Fibroblast of skin of scalp (primary cell): ENCODE data around the gene FREM3.
A peak's percentile ranks its signal among the peaks of the same experiment; 100 is the strongest.

Source experiments
- DNase-seq: peaks from one replicate; pipeline ENCODE4 v3.0.0-alpha.2; 2013

FREM3 gene

GRCh38 chr4:143667461-143667860 lies 33.0 kb downstream of the FREM3 start:
- DNase-seq, result peak; percentile 38

- no peak for DNase-seq
Measured at GRCh38 chr4:143658336-143658735, 42.1 kb downstream of the FREM3 start.

- no peak for DNase-seq
Measured at GRCh38 chr4:143654571-143654970, 45.9 kb downstream of the FREM3 start.

- DNase-seq, result peak; percentile 8
Measured at GRCh38 chr4:143653031-143653430, 47.4 kb downstream of the FREM3 start.

GRCh38 chr4:143643399-143643798 lies 57.1 kb downstream of the FREM3 start:
- no peak for DNase-seq

GRCh38 chr4:143642611-143643010 lies 57.9 kb downstream of the FREM3 start:
- DNase-seq, result no peak

GRCh38 chr4:143641361-143641760 lies 59.1 kb downstream of the FREM3 start:
- no peak for DNase-seq

- no peak for DNase-seq
Measured at GRCh38 chr4:143634763-143635162, 65.7 kb downstream of the FREM3 start.

- no peak for DNase-seq
Measured at GRCh38 chr4:143633833-143634232, 66.6 kb downstream of the FREM3 start.

- DNase-seq, result peak; percentile 37
Measured at GRCh38 chr4:143626134-143626911, 74.2 kb downstream of the FREM3 start.

GRCh38 chr4:143625632-143626031 lies 74.8 kb downstream of the FREM3 start:
- no peak for DNase-seq

- DNase-seq, result no peak
Measured at GRCh38 chr4:143623896-143624295, 76.6 kb downstream of the FREM3 start.

GRCh38 chr4:143618811-143619210 lies 81.7 kb downstream of the FREM3 start:
- DNase-seq, result no peak

- no peak for DNase-seq
Measured at GRCh38 chr4:143617994-143618679, 82.3 kb downstream of the FREM3 start.

- no peak for DNase-seq
Measured at GRCh38 chr4:143616771-143617170, 83.7 kb downstream of the FREM3 start.

- DNase-seq, result no peak
Measured at GRCh38 chr4:143609492-143609891, 91.0 kb downstream of the FREM3 start.

- no peak for DNase-seq
Measured at GRCh38 chr4:143606480-143606879, 94.0 kb downstream of the FREM3 start.

GRCh38 chr4:143599827-143600226 lies 100.6 kb downstream of the FREM3 start:
- DNase-seq, result no peak

- no peak for DNase-seq
Measured at GRCh38 chr4:143598816-143599215, 101.7 kb downstream of the FREM3 start.

GRCh38 chr4:143597276-143597675 lies 103.2 kb downstream of the FREM3 start:
- DNase-seq, result no peak

- no peak for DNase-seq
Measured at GRCh38 chr4:143587703-143588102, 112.8 kb downstream of the FREM3 start.

GRCh38 chr4:143586080-143586479 lies 114.4 kb downstream of the FREM3 start:
- peak; percentile 84 for DNase-seq

- no peak for DNase-seq
Measured at GRCh38 chr4:143585548-143585947, 114.9 kb downstream of the FREM3 start.

GRCh38 chr4:143581331-143581946 lies 119.0 kb downstream of the FREM3 start:
- no peak for DNase-seq
